Pulmonary artery endothelial cell (primary cell): ENCODE data around the gene BRS3. TPM values are rescaled to one million over a fixed set of nuclear protein-coding genes. Genes with fewer than 3 reads are reported as not detected.

ENCODE experiments used
- DNase-seq: peaks from one replicate; pipeline ENCODE4 v3.0.0-alpha.2; 2011; ENCODE audit warnings: low read depth, low spot score
- total RNA-seq: library from RNA; depleted of rRNA; stranded (reverse); fragments of >200 nt; gene quantifications from 2 replicates; pipeline ENCODE4 v1.2.3, GENCODE V29; 2014

Gene BRS3
- total RNA-seq, 1 donor from 2014 or later, result not detected

- DNase-seq, result no peak
These were observed 7.3 kb downstream of the BRS3 start for GRCh38 chrX:136495043-136495442.

GRCh38 chrX:136496186-136496763 is 8.5 kb downstream of the BRS3 start:
- no peak for DNase-seq

GRCh38 chrX:136496764-136497555 is 9.2 kb downstream of the BRS3 start:
- DNase-seq, result peak; percentile 46

DNA sequence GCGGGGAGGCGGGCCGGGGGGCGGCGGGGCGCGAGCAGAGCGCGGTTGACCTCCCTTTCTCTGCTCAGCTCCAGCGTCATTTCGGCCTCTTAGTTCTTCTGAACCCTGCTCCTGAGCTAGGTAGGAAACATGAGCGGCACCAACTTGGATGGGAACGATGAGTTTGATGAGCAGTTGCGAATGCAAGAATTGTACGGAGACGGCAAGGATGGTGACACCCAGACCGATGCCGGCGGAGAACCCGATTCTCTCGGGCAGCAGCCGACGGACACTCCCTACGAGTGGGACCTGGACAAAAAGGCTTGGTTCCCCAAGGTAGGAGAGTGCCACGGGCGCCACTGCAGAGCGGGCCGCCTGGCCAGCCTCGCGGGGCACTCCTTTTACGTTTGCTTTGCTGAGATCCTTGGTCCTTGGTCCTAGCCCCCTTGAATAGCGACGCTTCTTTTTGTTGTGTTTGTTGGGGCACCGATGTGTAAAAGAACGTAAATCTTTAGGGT is 9.9 kb downstream of the BRS3 start, which contains the start of gene HTATSF1:
Gene HTATSF1, plus strand, starts transcription at position 37 of the 497 bp plus-strand sequence. Its CDS starts 93 bp downstream, at position 130.
- DNase-seq, result no peak

DNA sequence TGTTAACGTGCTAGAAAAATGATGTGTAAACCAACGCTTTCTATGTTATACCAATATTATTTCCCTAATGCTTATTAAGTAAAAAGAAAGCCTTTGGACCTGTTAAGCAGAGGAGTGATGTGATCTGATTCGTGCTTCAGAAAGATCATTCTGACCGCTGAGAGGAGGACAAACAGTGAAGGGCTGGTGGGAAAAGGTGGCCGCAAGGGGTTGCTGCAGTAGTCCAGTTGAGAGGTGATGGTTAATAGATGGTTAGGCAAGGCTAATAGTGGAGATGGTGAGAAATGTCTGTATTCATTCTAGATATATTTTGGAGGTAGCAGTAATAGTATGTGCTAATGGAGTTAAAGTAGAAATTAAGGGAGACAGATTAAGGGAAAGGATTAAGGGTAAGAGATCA is 31.3 kb downstream of the BRS3 start:
- no peak for DNase-seq

DNA sequence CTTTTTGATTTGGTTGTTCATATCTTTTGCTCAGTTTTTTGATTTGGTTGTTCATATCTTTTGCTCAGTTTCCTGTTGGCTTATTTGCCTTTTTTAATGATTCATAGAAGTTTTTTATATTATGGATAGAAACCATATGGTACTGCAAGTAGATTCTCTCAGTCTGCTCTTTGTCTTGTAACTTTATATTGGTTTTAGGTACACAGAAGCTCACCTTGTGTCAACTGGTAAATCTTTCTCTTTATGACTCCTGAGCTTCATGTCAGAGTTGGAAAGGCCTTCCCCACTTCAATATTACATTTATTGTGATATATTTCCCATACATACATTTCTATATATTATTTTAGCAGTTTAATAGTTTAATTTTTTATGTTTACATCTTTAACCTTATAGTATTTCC is 36.0 kb downstream of the BRS3 start:
- no peak for DNase-seq

DNA sequence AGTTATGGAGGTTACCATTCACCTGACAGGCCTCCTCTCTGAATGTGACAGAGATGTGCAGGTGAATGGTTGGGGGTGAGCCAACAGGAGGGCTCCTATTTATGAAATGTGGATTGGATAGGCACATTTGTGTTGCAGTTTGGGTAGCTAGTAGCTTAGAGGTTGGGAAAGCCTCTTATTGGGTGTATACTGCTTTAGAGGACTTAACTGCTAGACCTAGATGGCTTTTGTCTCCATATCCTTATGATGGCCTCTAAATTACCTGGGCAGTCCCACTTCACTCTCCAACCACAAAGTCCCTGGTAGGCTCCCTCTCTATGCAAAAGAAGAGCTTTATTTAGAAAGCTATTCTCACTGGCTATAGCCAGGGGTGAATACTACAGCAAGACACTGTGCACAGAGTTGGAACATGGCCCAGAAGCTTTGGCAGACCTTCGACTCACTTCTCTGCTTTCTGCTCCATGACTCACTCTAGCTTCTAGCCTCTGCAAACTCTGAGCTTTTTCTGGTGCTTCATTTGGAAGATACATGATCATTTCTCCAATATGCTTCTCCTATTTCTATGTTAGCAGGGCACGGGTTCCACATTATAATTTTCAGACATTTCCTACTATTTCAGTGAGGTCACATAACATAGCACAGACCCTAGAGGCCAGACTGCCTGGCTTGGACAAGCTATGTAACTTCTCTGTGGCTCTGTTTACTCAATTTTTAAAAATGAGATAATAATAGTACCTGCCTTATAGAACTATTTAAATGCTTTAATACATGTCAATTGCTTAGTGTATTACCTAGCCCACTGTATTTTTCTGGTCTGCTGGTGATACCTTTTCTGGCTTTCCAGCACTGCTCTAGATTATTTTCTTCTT is 38.2 kb downstream of the BRS3 start:
- peak; percentile 7 for DNase-seq

GRCh38 chrX:136528645-136529315 is 41.0 kb downstream of the BRS3 start:
- DNase-seq, result no peak

- no peak for DNase-seq
These were observed 42.0 kb downstream of the BRS3 start for GRCh38 chrX:136529795-136530194.

GRCh38 chrX:136531951-136532350 is 44.2 kb downstream of the BRS3 start, which contains the start of gene VGLL1:
VGLL1 (plus strand) TSS chrX:136532215; CDS start chrX:136536021, 3,806 bp downstream.
- DNase-seq, result no peak

DNA sequence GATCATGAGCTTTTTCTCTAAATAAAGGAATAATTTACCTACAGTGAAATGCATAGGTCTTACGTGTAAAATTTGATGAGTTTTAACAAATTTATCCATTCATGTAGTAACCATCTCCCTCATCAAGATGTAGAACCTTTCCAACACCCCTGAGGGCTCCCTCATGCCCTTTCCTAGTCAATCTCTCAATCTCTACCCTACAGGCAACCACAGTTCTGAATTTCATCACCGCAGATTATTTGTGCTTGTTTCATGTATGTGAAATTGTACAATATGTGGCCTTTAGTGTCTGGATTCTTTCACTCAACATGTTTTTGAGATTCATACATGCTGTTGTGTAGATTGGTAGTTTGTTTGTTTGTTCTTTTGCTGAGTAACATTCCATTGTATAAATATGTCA is 46.4 kb downstream of the BRS3 start:
- DNase-seq, result no peak

- DNase-seq, result no peak
These were observed 51.1 kb downstream of the BRS3 start for GRCh38 chrX:136538811-136539210.

DNA sequence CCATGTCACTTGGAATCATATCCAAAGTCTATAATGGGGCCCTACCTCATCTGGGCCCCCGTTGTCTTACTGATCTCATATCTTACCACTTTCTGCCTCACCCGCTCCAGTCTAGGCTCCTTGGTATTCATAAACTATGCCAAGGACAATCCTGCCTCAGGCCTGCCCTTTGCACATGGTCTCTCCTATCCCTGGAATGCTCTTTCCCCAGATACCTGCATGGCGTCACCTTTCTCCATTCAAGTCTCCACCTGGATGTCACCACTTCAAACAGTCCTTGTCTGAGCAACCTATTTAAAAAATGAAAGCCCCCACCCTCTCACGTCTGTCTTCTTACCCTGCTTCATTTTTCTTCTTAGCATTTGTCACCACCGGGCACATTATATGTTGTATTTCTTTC is 52.5 kb downstream of the BRS3 start:
- no peak for DNase-seq

- DNase-seq, result no peak
These were observed 53.5 kb downstream of the BRS3 start for GRCh38 chrX:136541294-136541693.

GRCh38 chrX:136542281-136542680 is 54.5 kb downstream of the BRS3 start:
- no peak for DNase-seq

Other genes with a start within 250 kb of the BRS3 start
- 12.3 and 17.9 TPM in 2 replicates for gene MAP7D3, start 236.5 kb upstream of the BRS3 start, total RNA-seq
- gene ADGRG4, start 187.0 kb upstream of the BRS3 start, total RNA-seq, result not detected in 2 replicates
- gene HTATSF1, start 9.6 kb downstream of the BRS3 start, total RNA-seq, result 31.7 and 40.8 TPM in 2 replicates
- gene VGLL1, start 44.3 kb downstream of the BRS3 start, total RNA-seq, result not detected in 2 replicates
- not detected in 2 replicates for gene CD40LG, start 160.2 kb downstream of the BRS3 start, total RNA-seq